HEK293 (cell line): ENCODE results near the gene WWOX.

Experiments
- CTCF ChIA-PET: fragments of 350-600 bp; formaldehyde crosslinking; extraction: SDS; loops from one replicate; lab custom pipeline; 2021; ENCODE audit warnings: antibody characterized with exemption; lab: Yijun Ruan, JAX
- POLR2A ChIA-PET: fragments of 300-600 bp; formaldehyde crosslinking; extraction: SDS; loops from one replicate; lab custom pipeline; 2020; ENCODE audit warnings: antibody characterized with exemption, inconsistent platforms; lab: Yijun Ruan, JAX
- H3K27ac ChIP-seq: fragments of 200-500 bp; sonication (Bioruptor generic); 2 replicates; pipeline ENCODE4 v1.5.1; 2014; ENCODE audit warnings: low read depth, low read length, control low read depth, inconsistent platforms; ENCODE audit errors: extremely low read depth
- H3K36me3 ChIP-seq, 2 experiments: fragments of 200-500 bp in 1 of 2; sonication (Bioruptor generic) in 1 of 2; 1 replicate in 1 of 2; 2 replicates in 1 of 2; pipeline ENCODE4 v1.5.1; 2014 to 2017; ENCODE audit warnings: inconsistent platforms in 2 of 2, low read length in 2 of 2; ENCODE audit not compliant: control insufficient read depth in 2 of 2, insufficient read depth in 1 of 2
- H3K4me1 ChIP-seq: fragments of 200-500 bp; sonication (Bioruptor generic); 2 replicates; pipeline ENCODE4 v1.5.1; 2014; ENCODE audit warnings: mild to moderate bottlenecking, low read length, inconsistent platforms; ENCODE audit not compliant: control insufficient read depth, insufficient read depth
- H3K4me3 ChIP-seq: 2 replicates; pipeline ENCODE4 v1.5.1; 2011; ENCODE audit warnings: low read depth, mild to moderate bottlenecking, control low read depth, low read length, moderate library complexity
- H3K9me3 ChIP-seq: fragments of 200-500 bp; sonication (Bioruptor generic); 2 replicates; pipeline ENCODE4 v1.5.1; 2014; ENCODE audit warnings: low read depth, low read length, inconsistent platforms; ENCODE audit not compliant: control insufficient read depth, insufficient read depth
- HOXD13 ChIP-seq: sonication (generic); formaldehyde crosslinking; IDR thresholded peaks from 2 replicates; pipeline ENCODE4 v1.8.0; 2022; ENCODE audit warnings: missing genetic modification reagents, borderline replicate concordance
- SALL2 ChIP-seq: fragments of 450-650 bp; formaldehyde crosslinking; IDR thresholded peaks from 2 replicates; pipeline ENCODE4 v1.5.0; 2017; ENCODE audit warnings: missing biosample characterization, mild to moderate bottlenecking, missing genetic modification characterization, borderline replicate concordance
- SCRT2 ChIP-seq: fragments of 450-650 bp; formaldehyde crosslinking; IDR thresholded peaks from 2 replicates; pipeline ENCODE4 v1.5.1; 2016; ENCODE audit warnings: missing biosample characterization, missing genetic modification characterization
- ZNF157 ChIP-seq: fragments of 450-650 bp; formaldehyde crosslinking; IDR thresholded peaks from 2 replicates; pipeline ENCODE4 v1.5.1; 2016; ENCODE audit warnings: missing biosample characterization, missing genetic modification characterization
- ZNF169 ChIP-seq: fragments of 450-650 bp; formaldehyde crosslinking; IDR thresholded peaks from 2 replicates; pipeline ENCODE4 v1.5.1; 2016; ENCODE audit warnings: missing biosample characterization, missing genetic modification characterization
- ZNF24 ChIP-seq: fragments of 450-650 bp; formaldehyde crosslinking; IDR thresholded peaks from 2 replicates; pipeline ENCODE4 v1.5.1; 2016; ENCODE audit warnings: missing biosample characterization, missing genetic modification characterization
- ZNF274 ChIP-seq, 2 experiments: fragments of 200-500 bp in 1 of 2; fragments of 450-650 bp in 1 of 2; sonication (Bioruptor generic) in 1 of 2; formaldehyde crosslinking in 1 of 2; IDR thresholded peaks; 2 replicates each; pipeline versions ENCODE4 v1.5.1 to v1.6.1; 2014 to 2016; ENCODE audit warnings: borderline replicate concordance in 1 of 2, inconsistent platforms in 1 of 2, low read length in 1 of 2, missing biosample characterization in 1 of 2, missing genetic modification characterization in 1 of 2
- ZNF366 ChIP-seq: fragments of 450-650 bp; formaldehyde crosslinking; conservative IDR thresholded peaks from 2 replicates; pipeline ENCODE4 v1.5.1; 2016; ENCODE audit warnings: missing biosample characterization, missing genetic modification characterization
- ZNF514 ChIP-seq: fragments of 450-650 bp; formaldehyde crosslinking; IDR thresholded peaks from 2 replicates; pipeline ENCODE4 v1.5.1; 2016; ENCODE audit warnings: missing biosample characterization, missing genetic modification characterization
- ZNF548 ChIP-seq: fragments of 450-650 bp; formaldehyde crosslinking; IDR thresholded peaks from 2 replicates; pipeline ENCODE4 v1.5.1; 2016; ENCODE audit warnings: missing biosample characterization, missing genetic modification characterization
- ZNF621 ChIP-seq: fragments of 450-650 bp; formaldehyde crosslinking; IDR thresholded peaks from 2 replicates; pipeline ENCODE4 v1.5.1; 2017; ENCODE audit warnings: missing biosample characterization, missing genetic modification characterization
- ZNF626 ChIP-seq: fragments of 450-650 bp; sonication (Bioruptor Pico); formaldehyde crosslinking; IDR thresholded peaks from 2 replicates; pipeline ENCODE4 v1.5.1; 2018; ENCODE audit warnings: missing biosample characterization, missing genetic modification characterization, inconsistent platforms
- ZNF658 ChIP-seq: fragments of 450-650 bp; formaldehyde crosslinking; IDR thresholded peaks from 2 replicates; pipeline ENCODE4; 2016; ENCODE audit warnings: missing biosample characterization, missing genetic modification characterization
- ZNF76 ChIP-seq: fragments of 450-650 bp; formaldehyde crosslinking; IDR thresholded peaks from 2 replicates; pipeline ENCODE4; 2016; ENCODE audit warnings: low read depth, missing biosample characterization, missing genetic modification characterization, borderline replicate concordance
- ZNF785 ChIP-seq: fragments of 450-650 bp; formaldehyde crosslinking; IDR thresholded peaks from 2 replicates; pipeline ENCODE4 v1.5.1; 2016; ENCODE audit warnings: missing biosample characterization, missing genetic modification characterization
- TF ChIP-seq, protein P1 (sequence below): fragments of 450-650 bp; formaldehyde crosslinking; IDR thresholded peaks from 2 replicates; pipeline ENCODE4 v1.5.1; 2016; ENCODE audit warnings: missing biosample characterization, missing genetic modification characterization, low read depth
- TF ChIP-seq, protein P2 (sequence below): fragments of 450-650 bp; formaldehyde crosslinking; IDR thresholded peaks from 2 replicates; pipeline ENCODE4 v1.5.1; 2016; ENCODE audit warnings: missing biosample characterization, missing genetic modification characterization
- TF ChIP-seq, protein P3 (sequence below): fragments of 450-650 bp; formaldehyde crosslinking; IDR thresholded peaks from 2 replicates; pipeline ENCODE4 v1.5.0; 2017; ENCODE audit warnings: missing biosample characterization, missing genetic modification characterization, borderline replicate concordance
- TF ChIP-seq, protein P4 (sequence below): fragments of 450-650 bp; formaldehyde crosslinking; IDR thresholded peaks from 2 replicates; pipeline ENCODE4 v1.5.1; 2016; ENCODE audit warnings: missing biosample characterization, missing genetic modification characterization
- TF ChIP-seq, protein P5 (sequence below): fragments of 450-650 bp; formaldehyde crosslinking; IDR thresholded peaks from 2 replicates; pipeline ENCODE4 v1.5.1; 2017; ENCODE audit warnings: missing biosample characterization, missing genetic modification characterization
- TF ChIP-seq, protein P6 (sequence below): fragments of 450-650 bp; IDR thresholded peaks from 2 replicates; pipeline ENCODE4 v1.5.1; 2018; ENCODE audit warnings: missing biosample characterization, mild to moderate bottlenecking, missing genetic modification characterization

WWOX gene

DNA sequence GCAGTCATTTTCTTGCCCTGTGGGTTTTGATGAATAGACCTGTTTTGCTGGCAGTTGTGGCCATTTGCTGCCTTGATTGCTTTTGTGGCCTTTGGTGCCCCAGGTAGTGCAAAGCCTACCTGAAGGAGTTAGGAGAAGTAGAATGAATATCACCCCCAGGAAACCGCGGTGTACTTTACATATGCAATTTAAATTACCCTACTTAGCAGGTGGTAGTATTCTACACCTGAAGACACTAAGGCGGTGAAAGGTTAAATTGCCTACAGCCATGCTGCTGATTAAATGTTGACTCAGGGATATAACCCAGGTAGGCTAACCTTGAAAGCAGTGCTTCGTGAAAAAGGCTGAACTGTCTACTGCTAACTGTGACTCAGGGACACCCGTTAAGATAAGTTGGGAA, 27.2 kb upstream of the WWOX start:
- CTCF ChIA-PET = interaction anchor here (0.6 kb wide), 1 partner anchor 65 kb away, joined by 4 read pairs; no protein-coding TSS in a partner anchor

DNA sequence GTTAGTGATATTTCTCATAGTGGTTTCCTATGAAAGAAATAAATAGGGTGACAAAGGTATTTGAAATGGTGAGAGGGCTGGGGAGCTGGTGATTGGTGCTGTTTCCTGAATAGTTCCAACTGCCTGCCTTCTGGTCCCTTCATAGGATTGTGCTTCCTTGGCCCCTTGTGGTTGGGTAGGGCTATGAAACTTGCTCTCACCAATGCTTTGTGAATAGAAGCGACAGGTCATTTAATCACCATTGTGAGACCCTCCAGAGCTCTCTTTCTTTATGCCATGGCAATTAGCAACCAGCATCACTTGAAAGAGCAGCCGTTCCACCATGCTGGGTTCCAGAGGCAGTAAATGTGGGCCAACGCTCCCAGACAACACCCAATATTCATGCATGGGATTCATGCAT, 23.7 kb upstream of the WWOX start:
- POLR2A ChIA-PET = no interaction called here
- CTCF ChIA-PET = no interaction called here
- Histone ChIP-seq H3K36me3 (no peaks in the 10 kb centered on the region), H3K27ac (no peak overlapping the region), H3K9me3 (no peaks in the 10 kb centered on the region), H3K4me1 (no peaks in the 10 kb centered on the region), H3K4me3 (no peak overlapping the region)
- peak; percentile 35; the same call in 1 of the 2 replicates for TF ChIP-seq SCRT2 (tag by site-specific recombination)
- no peak for TF ChIP-seq ZNF548 (tag by site-specific recombination)

More for the DNA sequence above, 27.2 kb upstream of the WWOX start:
- Histone ChIP-seq H3K27ac (no peak overlapping the region), H3K4me3 (no peak overlapping the region), H3K4me1 (no peaks in the 10 kb centered on the region), H3K9me3 (no peaks in the 10 kb centered on the region), H3K36me3 (no peaks in the 10 kb centered on the region)
- TF ChIP-seq ZNF274 (IDR thresholded peaks at IDR 0.05; ENCODE audit: low read length) (no peak), ZNF274 (tag by site-specific recombination; IDR thresholded peaks at IDR 0.05; ENCODE audit: borderline replicate concordance) (no peak), ZNF157 (tag by site-specific recombination) (no peak), SALL2 (no peak), ZNF785 (tag by site-specific recombination) (no peak), ZNF658 (tag by site-specific recombination) (no peak), ZNF514 (tag by site-specific recombination) (no peak), ZNF626 (tag by site-specific recombination) (no peak), HOXD13 (no peak)
- TF ChIP-seq, protein P1, sequence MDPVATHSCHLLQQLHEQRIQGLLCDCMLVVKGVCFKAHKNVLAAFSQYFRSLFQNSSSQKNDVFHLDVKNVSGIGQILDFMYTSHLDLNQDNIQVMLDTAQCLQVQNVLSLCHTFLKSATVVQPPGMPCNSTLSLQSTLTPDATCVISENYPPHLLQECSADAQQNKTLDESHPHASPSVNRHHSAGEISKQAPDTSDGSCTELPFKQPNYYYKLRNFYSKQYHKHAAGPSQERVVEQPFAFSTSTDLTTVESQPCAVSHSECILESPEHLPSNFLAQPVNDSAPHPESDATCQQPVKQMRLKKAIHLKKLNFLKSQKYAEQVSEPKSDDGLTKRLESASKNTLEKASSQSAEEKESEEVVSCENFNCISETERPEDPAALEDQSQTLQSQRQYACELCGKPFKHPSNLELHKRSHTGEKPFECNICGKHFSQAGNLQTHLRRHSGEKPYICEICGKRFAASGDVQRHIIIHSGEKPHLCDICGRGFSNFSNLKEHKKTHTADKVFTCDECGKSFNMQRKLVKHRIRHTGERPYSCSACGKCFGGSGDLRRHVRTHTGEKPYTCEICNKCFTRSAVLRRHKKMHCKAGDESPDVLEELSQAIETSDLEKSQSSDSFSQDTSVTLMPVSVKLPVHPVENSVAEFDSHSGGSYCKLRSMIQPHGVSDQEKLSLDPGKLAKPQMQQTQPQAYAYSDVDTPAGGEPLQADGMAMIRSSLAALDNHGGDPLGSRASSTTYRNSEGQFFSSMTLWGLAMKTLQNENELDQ (tag by site-specific recombination) = no peak
- TF ChIP-seq, protein P2, sequence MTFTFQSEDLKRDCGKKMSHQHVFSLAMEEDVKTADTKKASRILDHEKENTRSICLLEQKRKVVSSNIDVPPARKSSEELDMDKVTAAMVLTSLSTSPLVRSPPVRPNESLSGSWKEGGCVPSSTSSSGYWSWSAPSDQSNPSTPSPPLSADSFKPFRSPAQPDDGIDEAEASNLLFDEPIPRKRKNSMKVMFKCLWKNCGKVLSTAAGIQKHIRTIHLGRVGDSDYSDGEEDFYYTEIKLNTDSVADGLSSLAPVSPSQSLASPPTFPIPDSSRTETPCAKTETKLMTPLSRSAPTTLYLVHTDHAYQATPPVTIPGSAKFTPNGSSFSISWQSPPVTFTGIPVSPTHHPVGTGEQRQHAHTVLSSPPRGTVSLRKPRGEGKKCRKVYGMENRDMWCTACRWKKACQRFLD (tag by site-specific recombination) = no peak
- TF ChIP-seq, protein P3, sequence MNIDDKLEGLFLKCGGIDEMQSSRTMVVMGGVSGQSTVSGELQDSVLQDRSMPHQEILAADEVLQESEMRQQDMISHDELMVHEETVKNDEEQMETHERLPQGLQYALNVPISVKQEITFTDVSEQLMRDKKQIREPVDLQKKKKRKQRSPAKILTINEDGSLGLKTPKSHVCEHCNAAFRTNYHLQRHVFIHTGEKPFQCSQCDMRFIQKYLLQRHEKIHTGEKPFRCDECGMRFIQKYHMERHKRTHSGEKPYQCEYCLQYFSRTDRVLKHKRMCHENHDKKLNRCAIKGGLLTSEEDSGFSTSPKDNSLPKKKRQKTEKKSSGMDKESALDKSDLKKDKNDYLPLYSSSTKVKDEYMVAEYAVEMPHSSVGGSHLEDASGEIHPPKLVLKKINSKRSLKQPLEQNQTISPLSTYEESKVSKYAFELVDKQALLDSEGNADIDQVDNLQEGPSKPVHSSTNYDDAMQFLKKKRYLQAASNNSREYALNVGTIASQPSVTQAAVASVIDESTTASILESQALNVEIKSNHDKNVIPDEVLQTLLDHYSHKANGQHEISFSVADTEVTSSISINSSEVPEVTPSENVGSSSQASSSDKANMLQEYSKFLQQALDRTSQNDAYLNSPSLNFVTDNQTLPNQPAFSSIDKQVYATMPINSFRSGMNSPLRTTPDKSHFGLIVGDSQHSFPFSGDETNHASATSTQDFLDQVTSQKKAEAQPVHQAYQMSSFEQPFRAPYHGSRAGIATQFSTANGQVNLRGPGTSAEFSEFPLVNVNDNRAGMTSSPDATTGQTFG = no peak
- TF ChIP-seq, protein P4, sequence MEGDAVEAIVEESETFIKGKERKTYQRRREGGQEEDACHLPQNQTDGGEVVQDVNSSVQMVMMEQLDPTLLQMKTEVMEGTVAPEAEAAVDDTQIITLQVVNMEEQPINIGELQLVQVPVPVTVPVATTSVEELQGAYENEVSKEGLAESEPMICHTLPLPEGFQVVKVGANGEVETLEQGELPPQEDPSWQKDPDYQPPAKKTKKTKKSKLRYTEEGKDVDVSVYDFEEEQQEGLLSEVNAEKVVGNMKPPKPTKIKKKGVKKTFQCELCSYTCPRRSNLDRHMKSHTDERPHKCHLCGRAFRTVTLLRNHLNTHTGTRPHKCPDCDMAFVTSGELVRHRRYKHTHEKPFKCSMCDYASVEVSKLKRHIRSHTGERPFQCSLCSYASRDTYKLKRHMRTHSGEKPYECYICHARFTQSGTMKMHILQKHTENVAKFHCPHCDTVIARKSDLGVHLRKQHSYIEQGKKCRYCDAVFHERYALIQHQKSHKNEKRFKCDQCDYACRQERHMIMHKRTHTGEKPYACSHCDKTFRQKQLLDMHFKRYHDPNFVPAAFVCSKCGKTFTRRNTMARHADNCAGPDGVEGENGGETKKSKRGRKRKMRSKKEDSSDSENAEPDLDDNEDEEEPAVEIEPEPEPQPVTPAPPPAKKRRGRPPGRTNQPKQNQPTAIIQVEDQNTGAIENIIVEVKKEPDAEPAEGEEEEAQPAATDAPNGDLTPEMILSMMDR (tag by site-specific recombination) = no peak
- POLR2A ChIA-PET = no interaction called here

DNA sequence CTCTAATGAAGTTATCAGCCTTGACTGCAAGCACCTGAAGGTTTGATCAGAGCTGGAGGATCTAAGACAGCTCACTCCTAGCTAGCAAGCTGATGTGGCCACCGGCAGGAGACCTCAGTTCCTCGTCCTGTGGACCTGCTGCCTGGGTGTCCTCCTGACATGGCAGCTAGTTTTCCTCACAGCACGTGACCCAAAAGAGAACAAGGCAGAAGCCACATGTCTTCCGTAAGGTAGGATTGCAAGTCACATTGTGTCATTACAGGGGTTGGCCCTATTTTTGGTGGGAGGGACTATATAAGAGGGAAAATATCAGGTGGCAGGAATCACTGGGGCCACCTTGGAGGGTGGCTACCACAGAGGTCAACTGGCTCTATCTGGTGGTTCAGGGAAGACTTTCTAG, 18.1 kb upstream of the WWOX start:
- H3K27ac ChIP-seq = no peak overlapping the region
- no peaks in the 10 kb centered on the region for H3K4me1 ChIP-seq
- POLR2A ChIA-PET = no interaction called here
- H3K9me3 ChIP-seq = no peaks in the 10 kb centered on the region
- no peaks in the 10 kb centered on the region for H3K36me3 ChIP-seq
- no peak overlapping the region for H3K4me3 ChIP-seq
- CTCF ChIA-PET = no interaction called here
- TF ChIP-seq ZNF169 (tag by site-specific recombination) (no peak), ZNF621 (tag by site-specific recombination) (no peak), ZNF24 (tag by site-specific recombination) (no peak), ZNF76 (no peak), ZNF366 (no peak)
- TF ChIP-seq, protein P5, sequence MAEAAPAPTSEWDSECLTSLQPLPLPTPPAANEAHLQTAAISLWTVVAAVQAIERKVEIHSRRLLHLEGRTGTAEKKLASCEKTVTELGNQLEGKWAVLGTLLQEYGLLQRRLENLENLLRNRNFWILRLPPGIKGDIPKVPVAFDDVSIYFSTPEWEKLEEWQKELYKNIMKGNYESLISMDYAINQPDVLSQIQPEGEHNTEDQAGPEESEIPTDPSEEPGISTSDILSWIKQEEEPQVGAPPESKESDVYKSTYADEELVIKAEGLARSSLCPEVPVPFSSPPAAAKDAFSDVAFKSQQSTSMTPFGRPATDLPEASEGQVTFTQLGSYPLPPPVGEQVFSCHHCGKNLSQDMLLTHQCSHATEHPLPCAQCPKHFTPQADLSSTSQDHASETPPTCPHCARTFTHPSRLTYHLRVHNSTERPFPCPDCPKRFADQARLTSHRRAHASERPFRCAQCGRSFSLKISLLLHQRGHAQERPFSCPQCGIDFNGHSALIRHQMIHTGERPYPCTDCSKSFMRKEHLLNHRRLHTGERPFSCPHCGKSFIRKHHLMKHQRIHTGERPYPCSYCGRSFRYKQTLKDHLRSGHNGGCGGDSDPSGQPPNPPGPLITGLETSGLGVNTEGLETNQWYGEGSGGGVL (tag by site-specific recombination) = no peak
- TF ChIP-seq, protein P6, sequence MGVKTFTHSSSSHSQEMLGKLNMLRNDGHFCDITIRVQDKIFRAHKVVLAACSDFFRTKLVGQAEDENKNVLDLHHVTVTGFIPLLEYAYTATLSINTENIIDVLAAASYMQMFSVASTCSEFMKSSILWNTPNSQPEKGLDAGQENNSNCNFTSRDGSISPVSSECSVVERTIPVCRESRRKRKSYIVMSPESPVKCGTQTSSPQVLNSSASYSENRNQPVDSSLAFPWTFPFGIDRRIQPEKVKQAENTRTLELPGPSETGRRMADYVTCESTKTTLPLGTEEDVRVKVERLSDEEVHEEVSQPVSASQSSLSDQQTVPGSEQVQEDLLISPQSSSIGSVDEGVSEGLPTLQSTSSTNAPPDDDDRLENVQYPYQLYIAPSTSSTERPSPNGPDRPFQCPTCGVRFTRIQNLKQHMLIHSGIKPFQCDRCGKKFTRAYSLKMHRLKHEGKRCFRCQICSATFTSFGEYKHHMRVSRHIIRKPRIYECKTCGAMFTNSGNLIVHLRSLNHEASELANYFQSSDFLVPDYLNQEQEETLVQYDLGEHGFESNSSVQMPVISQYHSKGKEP (tag by site-specific recombination) = no peak
